Activated CD4-positive, alpha-beta T cell treated with anti-CD3 and anti-CD28 coated beads, Interleukin-2, amount 10 ng/mL, durations not matched to agents 7 days and 5 days (primary cell): ENCODE measurements around the gene PAK2. TPM values are rescaled to one million over a fixed set of nuclear protein-coding genes. Genes with fewer than 3 reads are reported as not detected.

Experiments
- CTCF ChIA-PET: fragments of 350-600 bp; sonication (Branson Sonifier 250); formaldehyde crosslinking; loops from one replicate; lab custom pipeline; 2021; ENCODE audit warnings: antibody characterized with exemption; lab: Charles Lee
- POLR2A ChIA-PET: fragments of 350-600 bp; sonication (Branson Sonifier 250); formaldehyde crosslinking; loops from one replicate; lab custom pipeline; 2021; ENCODE audit warnings: antibody characterized with exemption; lab: Charles Lee
- DNase-seq: peaks from one replicate; pipeline ENCODE4 v3.0.0-alpha.2; 2020
- H3K27ac Mint-ChIP-seq: one replicate; pipeline ENCODE4 v1.8.0; 2021; ENCODE audit warnings: mild to moderate bottlenecking, moderate library complexity, mixed read lengths
- H3K27me3 Mint-ChIP-seq: one replicate; pipeline ENCODE4 v1.8.0; 2021; ENCODE audit warnings: mixed read lengths
- H3K36me3 Mint-ChIP-seq: one replicate; pipeline ENCODE4 v1.8.0; 2021; ENCODE audit warnings: low read depth, mixed read lengths
- H3K4me1 Mint-ChIP-seq: one replicate; pipeline ENCODE4 v1.8.0; 2021; ENCODE audit warnings: mixed read lengths
- H3K4me3 Mint-ChIP-seq: one replicate; pipeline ENCODE4 v1.8.0; 2021; ENCODE audit warnings: mild to moderate bottlenecking, moderate library complexity, mixed read lengths
- H3K9me3 Mint-ChIP-seq: one replicate; pipeline ENCODE4 v1.8.0; 2021; ENCODE audit warnings: mixed read lengths
- total RNA-seq, 2 experiments: library from RNA; stranded (reverse); gene quantifications; one replicate each; pipeline ENCODE4 v1.2.3, GENCODE V29; 2021

The PAK2 gene
- total RNA-seq, result 10 to 100 TPM; 88.6 to 98.5 TPM

DNA sequence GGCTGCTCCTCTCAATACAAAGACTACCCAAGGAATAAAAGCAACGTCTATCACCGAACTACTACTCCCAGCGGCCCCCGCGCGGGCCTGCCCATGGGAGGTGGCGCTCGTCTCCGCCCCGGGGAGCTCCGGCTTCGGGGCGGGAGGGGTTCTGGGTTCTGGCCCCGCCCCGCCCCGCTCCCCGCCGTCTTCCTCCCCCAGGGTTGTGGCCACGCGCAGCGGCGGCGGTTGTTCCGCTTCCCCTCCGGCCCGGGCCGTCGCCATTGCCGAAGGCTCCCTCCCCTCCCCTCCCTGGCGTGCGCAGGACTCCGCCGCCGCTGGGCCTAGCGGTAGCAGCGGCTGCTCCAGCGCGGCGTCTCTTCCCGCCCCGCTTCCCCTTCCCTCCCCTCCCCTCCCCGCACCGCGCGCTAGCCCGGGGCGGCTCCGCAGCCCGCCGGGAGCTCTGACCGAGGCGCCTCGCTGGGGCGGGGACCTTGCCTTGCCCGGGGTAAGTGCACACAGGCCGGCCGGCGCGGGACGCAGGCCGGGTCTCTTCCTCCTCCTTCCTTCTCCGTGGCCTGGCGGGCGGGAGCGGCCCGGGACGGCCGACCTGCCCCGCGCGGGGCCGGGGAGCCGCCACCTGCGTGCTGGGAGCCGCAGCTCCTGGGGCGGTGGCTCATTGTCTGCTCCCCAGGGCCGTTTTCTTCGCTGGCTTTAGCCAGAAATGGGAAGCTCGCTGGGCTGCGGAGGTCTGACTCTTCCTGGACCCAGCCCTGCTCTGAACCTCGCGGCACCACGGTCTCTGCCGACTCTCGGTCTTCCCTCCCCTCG, at the start of gene PAK2:
TSS of gene PAK2 (plus strand) at position 187 of the 810 bp plus-strand sequence. CDS start 42,790 bp downstream, outside the sequence.
- ChIA-PET POLR2A (interaction anchor here (0.7 to 1.9 kb wide), 3 partner anchors 22 to 35 kb away, joined by 5 to 6 read pairs (median 5); partner anchors contain the start of genes CEP19 and PIGX), CTCF (interaction anchor here (0.6 to 1.8 kb wide), 8 partner anchors 11 to 211 kb away, joined by 3 to 7 read pairs (median 3); partner anchors contain the start of gene NCBP2)
- Mint-ChIP-seq H3K4me3 (peak within 1 kb of the TSS; percentile 93), H3K27me3 (no peaks in the 10 kb centered on the region), H3K9me3 (peaks cover 4% of the 10 kb centered on the region), H3K36me3 (peaks cover 36% of the 10 kb centered on the region), H3K4me1 (peaks cover 30% of the 10 kb centered on the region), H3K27ac (peak within 1 kb of the TSS; percentile 96)
- DNase-seq, result peak; percentile 91

DNA sequence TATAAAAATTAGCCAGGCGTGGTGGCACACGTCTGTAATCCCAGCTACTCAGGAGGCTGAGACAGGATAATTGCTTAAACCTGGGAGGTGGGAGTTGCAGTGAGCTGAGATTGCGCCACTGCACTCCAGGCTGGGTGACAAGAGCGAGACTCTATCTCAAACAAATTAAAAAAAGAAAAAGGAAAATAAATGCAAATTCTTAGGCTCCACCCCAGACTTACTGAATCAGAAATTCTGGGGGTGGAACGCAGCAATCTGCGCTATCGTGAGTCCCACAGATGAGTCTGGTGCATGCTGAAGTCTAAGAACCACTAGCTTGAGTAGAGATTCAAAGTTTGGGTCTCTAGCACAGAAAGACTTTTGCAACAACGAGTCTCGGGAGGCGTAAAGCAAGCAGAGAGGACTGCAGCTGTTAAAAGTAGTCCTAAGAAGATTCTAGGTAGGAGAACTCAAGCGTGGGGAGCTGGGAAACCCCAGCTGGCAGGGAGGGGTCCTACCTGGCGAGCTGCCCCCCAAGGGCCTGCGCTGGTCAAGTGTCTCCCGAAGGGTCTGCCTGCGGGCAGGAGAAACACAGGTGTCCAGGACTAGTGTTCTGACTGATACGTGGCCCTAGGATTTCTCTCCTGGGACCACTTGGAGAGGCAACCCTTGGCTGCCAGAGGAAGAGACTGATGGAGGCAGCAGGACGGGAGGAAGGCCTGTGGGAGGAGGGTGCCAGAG, 49.6 kb upstream of the PAK2 start:
- Mint-ChIP-seq H3K27ac (no peak overlapping the region), H3K36me3 (no peaks in the 10 kb centered on the region)
- POLR2A ChIA-PET, result no interaction called here

DNA sequence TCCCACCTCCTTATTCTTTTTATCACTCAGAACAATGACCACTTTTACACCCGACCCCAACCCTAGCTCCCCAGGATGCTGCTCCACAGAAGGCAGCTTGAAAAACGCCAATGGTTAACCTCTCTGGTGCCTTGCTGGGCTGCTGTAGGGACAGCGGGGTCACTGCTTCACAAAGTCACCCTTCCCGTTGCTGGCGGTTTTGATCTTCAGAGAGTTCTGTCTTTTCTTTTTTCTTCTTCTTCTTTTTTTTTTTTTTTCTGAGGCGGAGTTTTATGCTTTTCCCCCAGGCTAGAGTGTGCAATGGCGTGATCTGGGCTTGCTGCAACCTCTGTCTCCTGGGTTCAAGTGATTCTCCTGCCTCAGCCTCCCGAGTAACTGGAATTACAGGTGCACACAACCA, 48.3 kb upstream of the PAK2 start:
- peaks cover 5% of the 10 kb centered on the region for H3K27me3 Mint-ChIP-seq
- H3K27ac Mint-ChIP-seq, result no peak overlapping the region
- peaks cover 16% of the 10 kb centered on the region for H3K4me1 Mint-ChIP-seq
- ChIA-PET POLR2A (no interaction called here), CTCF (interaction anchor here (0.8 to 2.6 kb wide), 3 partner anchors 46 to 82 kb away, joined by 3 to 9 read pairs (median 4); no protein-coding TSS in a partner anchor)
- no peaks in the 10 kb centered on the region for H3K36me3 Mint-ChIP-seq
- no peak for DNase-seq
- H3K9me3 Mint-ChIP-seq, result no peaks in the 10 kb centered on the region
- H3K4me3 Mint-ChIP-seq, result no peak overlapping the region

More for the DNA sequence above, 49.6 kb upstream of the PAK2 start:
- Mint-ChIP-seq H3K4me1 (peaks cover 16% of the 10 kb centered on the region), H3K9me3 (no peaks in the 10 kb centered on the region), H3K4me3 (no peak overlapping the region), H3K27me3 (peaks cover 5% of the 10 kb centered on the region)
- CTCF ChIA-PET, result interaction anchor here (0.5 to 2.6 kb wide), 5 partner anchors 10 to 705 kb away, joined by 3 to 9 read pairs (median 3); no protein-coding TSS in a partner anchor
- no peak for DNase-seq

DNA sequence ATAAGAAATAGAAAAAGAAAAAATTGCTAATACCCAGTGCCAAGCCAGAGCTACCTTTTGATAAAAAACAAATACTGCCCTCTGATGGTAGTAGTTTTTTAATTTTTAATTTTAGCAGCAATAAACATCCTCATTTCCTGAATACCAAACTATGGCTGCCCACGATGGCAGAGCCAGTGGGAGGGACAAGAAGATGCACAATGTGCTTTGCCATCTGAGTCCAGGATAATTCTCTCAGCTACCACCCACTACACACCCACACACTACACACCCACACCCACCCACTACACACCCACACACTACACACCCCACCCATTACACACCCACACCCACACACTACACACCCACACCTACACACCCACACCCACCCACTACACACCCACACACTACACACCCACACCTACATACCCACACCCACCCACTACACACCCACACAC, 45.4 kb upstream of the PAK2 start:
- Mint-ChIP-seq H3K27me3 (peaks cover 5% of the 10 kb centered on the region), H3K27ac (no peak overlapping the region), H3K4me1 (peaks cover 9% of the 10 kb centered on the region), H3K9me3 (no peaks in the 10 kb centered on the region), H3K4me3 (no peak overlapping the region), H3K36me3 (no peaks in the 10 kb centered on the region)
- DNase-seq, result peak; percentile 19
- POLR2A ChIA-PET, result no interaction called here
- CTCF ChIA-PET, result interaction anchor here (0.7 to 1.6 kb wide), 4 partner anchors 9 to 176 kb away, joined by 3 read pairs; no protein-coding TSS in a partner anchor

DNA sequence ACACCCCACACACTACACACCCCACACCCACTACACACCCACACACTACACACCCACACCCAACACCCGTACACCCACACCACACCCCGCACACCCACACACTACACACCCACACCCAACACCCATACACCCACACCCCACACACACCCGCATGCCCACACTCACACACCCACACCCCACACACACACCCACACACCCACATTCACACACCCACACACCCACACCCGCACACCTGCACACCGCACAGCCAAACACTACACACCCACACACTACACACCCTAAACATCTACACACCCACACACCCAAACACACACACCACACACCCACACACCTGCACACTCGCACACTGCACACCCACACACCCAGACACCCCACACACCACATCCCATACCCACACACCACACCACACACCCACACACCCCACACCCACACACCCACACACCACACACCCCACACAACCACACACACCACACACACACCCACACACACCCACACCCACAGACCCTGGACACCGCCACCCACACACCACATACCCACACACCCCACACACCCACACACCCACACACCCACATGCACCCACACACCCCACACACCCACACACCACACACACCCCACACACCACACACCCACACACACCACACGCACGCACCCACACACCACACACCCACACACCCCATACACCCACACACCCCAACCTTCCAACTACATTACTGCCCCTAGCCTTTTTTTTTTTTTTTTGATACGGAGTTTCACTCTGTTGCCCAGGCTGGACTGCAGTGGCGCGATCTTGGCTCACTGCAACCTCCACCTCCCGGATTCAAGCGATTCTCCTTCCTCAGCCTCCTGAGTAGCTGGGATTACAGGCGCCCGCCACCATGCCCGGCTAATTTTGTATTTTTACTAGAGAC, 44.5 kb upstream of the PAK2 start:
- Mint-ChIP-seq H3K4me3 (no peak overlapping the region), H3K36me3 (no peaks in the 10 kb centered on the region), H3K27me3 (peaks cover 5% of the 10 kb centered on the region), H3K27ac (peak overlapping the region; percentile 46), H3K4me1 (peaks cover 9% of the 10 kb centered on the region), H3K9me3 (no peaks in the 10 kb centered on the region)
- POLR2A ChIA-PET, result no interaction called here
- CTCF ChIA-PET, result interaction anchor here (0.5 to 1.3 kb wide), 2 partner anchors 10 to 57 kb away, joined by 3 to 5 read pairs; no protein-coding TSS in a partner anchor
- no peak for DNase-seq

DNA sequence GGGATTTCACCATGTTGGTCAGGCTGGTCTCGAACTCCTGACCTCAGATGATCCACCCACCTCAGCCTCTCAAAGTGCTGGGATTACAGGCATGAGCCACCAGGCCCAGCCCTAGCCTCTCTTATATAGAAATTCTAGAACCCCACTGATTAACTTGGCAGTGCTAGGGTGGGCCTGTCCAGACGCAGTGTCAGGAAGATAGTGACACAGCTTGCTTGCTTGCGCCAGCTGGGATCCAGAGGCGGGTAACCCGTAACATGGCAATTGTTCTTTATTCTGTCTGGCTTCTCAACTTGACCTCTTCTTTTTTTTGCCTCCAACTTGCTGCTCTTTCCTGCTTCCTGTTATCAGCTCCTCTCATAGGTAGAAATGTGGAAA, 43.8 kb upstream of the PAK2 start:
- Mint-ChIP-seq H3K4me3 (no peak overlapping the region), H3K36me3 (no peaks in the 10 kb centered on the region), H3K4me1 (peaks cover 9% of the 10 kb centered on the region), H3K27ac (peak overlapping the region; percentile 46), H3K9me3 (no peaks in the 10 kb centered on the region), H3K27me3 (peaks cover 5% of the 10 kb centered on the region)
- CTCF ChIA-PET, result interaction anchor here (0.5 to 1.3 kb wide), 3 partner anchors 11 to 79 kb away, joined by 3 to 5 read pairs (median 4); no protein-coding TSS in a partner anchor
- POLR2A ChIA-PET, result no interaction called here
- DNase-seq, result no peak

DNA sequence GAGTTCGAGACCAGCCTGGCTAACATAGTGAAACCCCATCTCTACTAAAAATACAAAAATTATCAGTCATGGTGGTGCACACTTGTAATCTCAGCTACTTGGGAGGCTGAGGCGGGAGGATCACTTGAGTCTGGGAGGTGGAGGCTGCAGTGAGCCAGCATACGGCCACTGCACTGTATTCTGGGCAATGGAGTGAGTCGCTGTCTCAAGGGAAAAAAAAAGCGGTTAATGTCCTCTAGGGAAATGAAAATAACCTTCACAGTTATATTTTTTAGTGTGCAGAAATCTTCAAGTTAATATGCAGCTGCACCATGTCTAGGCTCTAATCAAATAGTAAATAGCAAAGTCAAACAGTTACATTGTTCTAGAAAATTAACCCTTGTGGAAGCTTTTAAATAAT, 42.4 kb upstream of the PAK2 start:
- H3K27ac Mint-ChIP-seq, result no peak overlapping the region
- no peak overlapping the region for H3K4me3 Mint-ChIP-seq
- peaks cover 9% of the 10 kb centered on the region for H3K4me1 Mint-ChIP-seq
- peaks cover under 1% of the 10 kb centered on the region for H3K27me3 Mint-ChIP-seq
- no peak for DNase-seq
- H3K9me3 Mint-ChIP-seq, result no peaks in the 10 kb centered on the region
- no peaks in the 10 kb centered on the region for H3K36me3 Mint-ChIP-seq
- POLR2A ChIA-PET, result no interaction called here
- CTCF ChIA-PET, result interaction anchor here (1.1 to 2.7 kb wide), 3 partner anchors 10 to 88 kb away, joined by 3 to 7 read pairs (median 5); no protein-coding TSS in a partner anchor

DNA sequence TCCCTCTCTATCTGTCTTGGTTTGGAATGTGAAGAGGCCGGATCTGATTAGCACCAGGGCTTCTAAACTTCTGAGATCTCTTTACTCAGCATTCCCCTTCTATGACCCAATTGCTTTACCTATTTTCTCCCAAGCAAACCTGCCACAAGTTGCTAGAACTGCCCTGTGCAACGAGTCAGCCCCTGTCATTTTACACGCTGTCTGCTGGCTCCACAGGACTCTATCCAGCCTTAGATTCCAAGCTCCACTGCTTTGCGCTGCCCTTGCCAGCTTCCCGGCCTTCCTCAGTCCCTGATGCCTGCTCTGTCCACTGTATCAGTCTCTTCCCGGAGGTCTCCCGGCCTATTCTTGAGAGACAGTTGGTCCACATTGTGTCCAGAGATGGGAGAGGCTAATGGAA, 39.9 kb upstream of the PAK2 start:
- Mint-ChIP-seq H3K36me3 (no peaks in the 10 kb centered on the region), H3K4me1 (peaks cover 5% of the 10 kb centered on the region), H3K27ac (no peak overlapping the region), H3K9me3 (no peaks in the 10 kb centered on the region), H3K27me3 (no peaks in the 10 kb centered on the region), H3K4me3 (no peak overlapping the region)
- DNase-seq, result no peak
- POLR2A ChIA-PET, result no interaction called here
- CTCF ChIA-PET, result no interaction called here

DNA sequence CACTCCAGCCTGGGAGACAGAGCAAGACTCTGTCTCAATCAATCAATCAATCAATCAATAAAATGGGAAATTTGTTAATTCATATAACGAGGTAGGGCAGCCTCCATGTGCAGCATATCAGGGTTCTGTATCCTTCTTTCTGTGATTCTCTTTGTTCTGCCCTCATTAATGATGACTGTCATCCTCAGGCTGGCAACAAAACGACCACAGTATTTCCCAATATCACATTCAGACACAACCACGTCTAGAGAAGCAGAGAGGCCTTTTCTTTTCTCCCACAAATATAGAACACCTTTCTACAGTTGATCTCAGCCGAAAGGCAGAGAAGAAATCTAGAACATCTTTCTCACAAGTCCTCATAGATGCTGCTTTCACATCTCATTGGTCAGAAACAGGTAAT, 38.9 kb upstream of the PAK2 start:
- Mint-ChIP-seq H3K4me3 (no peak overlapping the region), H3K27ac (no peak overlapping the region), H3K36me3 (no peaks in the 10 kb centered on the region), H3K9me3 (no peaks in the 10 kb centered on the region), H3K4me1 (peaks cover 3% of the 10 kb centered on the region), H3K27me3 (no peaks in the 10 kb centered on the region)
- CTCF ChIA-PET, result no interaction called here
- POLR2A ChIA-PET, result no interaction called here
- DNase-seq, result no peak

DNA sequence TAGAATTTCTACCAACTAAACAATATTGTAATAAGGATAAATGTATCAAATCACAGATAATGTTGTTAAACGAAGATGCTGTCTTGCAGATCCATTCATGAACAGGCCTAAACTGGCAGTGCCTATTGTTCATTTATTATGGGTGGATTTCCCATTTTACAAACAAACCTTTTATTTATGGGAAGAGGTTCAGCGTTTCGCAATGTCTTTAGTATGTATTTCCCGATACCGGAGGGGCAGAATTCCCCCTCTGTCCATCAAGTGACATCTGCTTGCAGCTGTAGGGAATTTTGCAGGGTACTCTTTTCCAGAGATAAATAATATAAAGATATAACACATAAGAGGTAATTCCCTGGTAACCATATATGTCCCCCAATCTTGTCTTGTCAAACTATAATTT, 33.3 kb upstream of the PAK2 start:
- no peak overlapping the region for H3K4me3 Mint-ChIP-seq
- no peak overlapping the region for H3K27ac Mint-ChIP-seq
- peaks cover 7% of the 10 kb centered on the region for H3K36me3 Mint-ChIP-seq
- peaks cover 7% of the 10 kb centered on the region for H3K4me1 Mint-ChIP-seq
- POLR2A ChIA-PET, result no interaction called here
- no peak for DNase-seq
- no peaks in the 10 kb centered on the region for H3K9me3 Mint-ChIP-seq
- no peaks in the 10 kb centered on the region for H3K27me3 Mint-ChIP-seq
- CTCF ChIA-PET, result no interaction called here

DNA sequence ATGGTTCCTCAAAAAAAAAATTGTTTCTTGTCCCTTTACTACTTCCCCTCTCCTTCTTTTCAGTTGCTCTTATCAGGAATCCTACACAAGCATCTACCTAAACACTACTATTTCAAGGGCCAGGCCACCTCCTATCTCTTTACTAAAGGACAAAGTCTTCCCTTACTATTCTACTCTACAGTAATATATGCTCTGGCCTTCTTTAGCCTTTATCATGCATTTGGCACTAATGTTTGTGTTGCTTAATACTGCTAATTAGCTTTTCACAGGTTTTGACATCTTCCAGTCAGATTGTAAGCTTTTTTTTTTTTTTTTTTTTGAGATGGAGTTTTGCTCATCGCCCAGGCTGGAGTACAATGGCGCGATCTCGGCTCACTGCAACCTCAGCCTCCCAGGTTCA, 32.9 kb upstream of the PAK2 start:
- H3K27me3 Mint-ChIP-seq, result no peaks in the 10 kb centered on the region
- H3K4me1 Mint-ChIP-seq, result peaks cover 11% of the 10 kb centered on the region
- peaks cover 7% of the 10 kb centered on the region for H3K36me3 Mint-ChIP-seq
- H3K4me3 Mint-ChIP-seq, result no peak overlapping the region
- no peak for DNase-seq
- POLR2A ChIA-PET, result no interaction called here
- CTCF ChIA-PET, result interaction anchor here (1.0 to 1.6 kb wide), 2 partner anchors 20 to 63 kb away, joined by 3 to 4 read pairs; no protein-coding TSS in a partner anchor
- no peaks in the 10 kb centered on the region for H3K9me3 Mint-ChIP-seq
- H3K27ac Mint-ChIP-seq, result no peak overlapping the region

DNA sequence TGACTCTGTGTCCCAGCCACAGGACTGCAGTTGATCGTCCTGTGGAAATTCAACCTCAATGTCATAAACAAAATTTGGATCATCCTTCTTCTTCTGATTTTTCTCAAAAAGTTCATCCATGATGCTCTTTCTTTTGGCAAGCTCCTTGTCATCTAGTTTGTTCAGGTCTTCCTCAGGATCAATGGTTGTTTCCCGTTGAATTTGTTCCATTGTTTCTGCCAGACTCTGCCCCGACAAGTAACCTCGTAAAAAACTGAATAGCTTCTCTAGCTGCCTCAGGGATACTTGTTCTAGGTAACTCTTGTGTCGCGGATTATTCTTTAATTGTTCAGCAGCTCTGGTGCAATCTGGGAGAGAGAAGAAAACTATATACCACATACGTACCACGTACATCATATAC, 32.1 kb upstream of the PAK2 start:
- Mint-ChIP-seq H3K9me3 (no peaks in the 10 kb centered on the region), H3K4me3 (no peak overlapping the region), H3K27ac (no peak overlapping the region), H3K36me3 (peaks cover 7% of the 10 kb centered on the region), H3K4me1 (peaks cover 13% of the 10 kb centered on the region), H3K27me3 (no peaks in the 10 kb centered on the region)
- ChIA-PET CTCF (interaction anchor here (0.8 to 2.4 kb wide), 7 partner anchors 14 to 179 kb away, joined by 3 to 7 read pairs (median 3); no protein-coding TSS in a partner anchor), POLR2A (no interaction called here)
- DNase-seq, result no peak
